ENCODE results near the gene RNPEPL1.
"Not testable (repeated sequence)": the region's sequence is repeated elsewhere in the genome, so short reads cannot be mapped to it uniquely, and the experiment has no call there.

The RNPEPL1 gene

DNA sequence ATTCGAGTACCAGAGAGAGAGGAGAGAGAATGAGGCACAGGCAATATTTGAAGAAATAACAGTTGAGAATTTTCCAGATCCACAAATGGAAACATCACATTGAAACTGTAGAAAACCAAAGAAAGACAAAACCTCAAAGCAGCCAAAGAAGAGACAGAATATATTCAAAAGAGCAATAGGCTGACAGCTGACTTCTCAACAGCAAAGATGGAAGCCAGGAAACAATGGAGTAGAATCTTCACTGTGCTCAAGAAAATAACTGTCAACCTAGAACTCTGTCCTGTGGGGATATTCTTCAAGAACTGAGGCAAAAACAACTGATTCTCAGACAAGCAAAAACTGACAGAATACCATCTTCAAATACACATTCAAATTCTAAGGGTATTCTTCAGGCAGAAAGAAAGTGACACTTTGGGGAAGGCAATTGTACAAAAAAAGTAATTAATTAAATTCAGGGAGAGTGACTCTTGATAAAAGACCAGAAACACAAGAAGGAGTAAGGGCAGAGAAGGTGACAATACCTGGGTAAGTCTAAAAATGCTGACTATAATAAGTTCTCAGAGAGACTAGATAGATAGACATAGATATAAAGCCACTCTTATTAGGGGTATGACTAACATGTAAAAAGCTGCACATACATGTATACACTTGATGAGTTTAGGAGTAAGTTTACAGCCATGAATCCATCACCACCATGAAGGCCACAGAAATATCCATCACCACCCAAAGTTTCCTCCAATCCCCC, 36.1 kb upstream of the RNPEPL1 start:
- TF ChIP-seq, protein P1, sequence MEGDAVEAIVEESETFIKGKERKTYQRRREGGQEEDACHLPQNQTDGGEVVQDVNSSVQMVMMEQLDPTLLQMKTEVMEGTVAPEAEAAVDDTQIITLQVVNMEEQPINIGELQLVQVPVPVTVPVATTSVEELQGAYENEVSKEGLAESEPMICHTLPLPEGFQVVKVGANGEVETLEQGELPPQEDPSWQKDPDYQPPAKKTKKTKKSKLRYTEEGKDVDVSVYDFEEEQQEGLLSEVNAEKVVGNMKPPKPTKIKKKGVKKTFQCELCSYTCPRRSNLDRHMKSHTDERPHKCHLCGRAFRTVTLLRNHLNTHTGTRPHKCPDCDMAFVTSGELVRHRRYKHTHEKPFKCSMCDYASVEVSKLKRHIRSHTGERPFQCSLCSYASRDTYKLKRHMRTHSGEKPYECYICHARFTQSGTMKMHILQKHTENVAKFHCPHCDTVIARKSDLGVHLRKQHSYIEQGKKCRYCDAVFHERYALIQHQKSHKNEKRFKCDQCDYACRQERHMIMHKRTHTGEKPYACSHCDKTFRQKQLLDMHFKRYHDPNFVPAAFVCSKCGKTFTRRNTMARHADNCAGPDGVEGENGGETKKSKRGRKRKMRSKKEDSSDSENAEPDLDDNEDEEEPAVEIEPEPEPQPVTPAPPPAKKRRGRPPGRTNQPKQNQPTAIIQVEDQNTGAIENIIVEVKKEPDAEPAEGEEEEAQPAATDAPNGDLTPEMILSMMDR (IDR thresholded peaks at IDR 0.05; ENCODE audit: insufficient read depth, low read length, poor library complexity, severe bottlenecking), result no peak
- no peak overlapping the region for H3K4me3 ChIP-seq (replicated peaks; ENCODE audit: low read depth, low read length)
- DNase-seq (ENCODE audit: extremely low read depth, insufficient read length), result no peak
- no peaks in the 10 kb centered on the region for H3K27me3 ChIP-seq (replicated peaks; ENCODE audit: control insufficient read depth, insufficient read depth, low read length)
- no peaks in the 10 kb centered on the region; the same call in 1 of the 2 replicates for H3K36me3 ChIP-seq (ENCODE audit: control insufficient read depth, insufficient read depth, low read length)

DNA sequence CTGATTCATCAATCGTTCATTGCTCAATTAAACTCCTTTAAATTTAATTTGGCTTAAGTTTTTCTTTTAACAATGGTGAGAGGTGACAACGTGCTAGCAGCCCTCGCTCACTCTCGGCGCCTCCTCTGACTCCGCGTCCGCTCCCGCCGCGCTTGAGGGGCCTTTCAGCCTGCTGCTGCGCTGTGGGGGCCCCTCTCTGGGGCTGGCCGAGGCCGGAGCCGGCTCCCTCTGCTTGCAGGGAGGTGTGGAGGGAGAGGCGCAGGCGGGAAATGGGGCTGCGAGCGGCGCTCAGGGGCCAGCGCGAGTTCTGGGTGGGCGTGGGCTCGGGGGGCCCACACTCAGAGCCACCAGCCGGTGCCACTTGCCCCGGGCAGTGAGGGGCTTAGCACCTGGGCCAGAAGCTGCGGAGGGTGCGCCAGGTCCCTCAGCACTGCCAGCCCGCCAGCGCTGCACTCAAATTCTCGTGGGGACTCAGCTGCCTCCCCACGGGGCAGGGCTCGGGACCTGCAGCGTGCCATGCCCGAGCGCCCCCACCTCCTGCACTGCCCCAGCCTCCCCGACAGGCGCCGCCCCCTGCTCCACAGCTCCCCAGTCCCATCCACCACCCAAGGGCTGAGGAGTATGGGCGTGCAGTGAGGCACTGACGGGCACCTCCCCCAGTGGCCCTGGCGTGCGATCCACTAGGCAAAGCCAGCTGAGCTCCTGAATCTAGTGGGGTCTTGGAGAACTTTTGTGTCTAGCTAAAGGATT, 30.1 kb upstream of the RNPEPL1 start:
- TF ChIP-seq, protein P1 (IDR thresholded peaks at IDR 0.05; ENCODE audit: insufficient read depth, low read length, poor library complexity, severe bottlenecking), result no peak
- Histone ChIP-seq H3K27me3 (replicated peaks; ENCODE audit: control insufficient read depth, insufficient read depth, low read length) (no peaks in the 10 kb centered on the region), H3K36me3 (ENCODE audit: control insufficient read depth, insufficient read depth, low read length) (peaks cover 3% of the 10 kb centered on the region), H3K4me3 (replicated peaks; ENCODE audit: low read depth, low read length) (no peak overlapping the region)
- no peak for DNase-seq (ENCODE audit: extremely low read depth, insufficient read length)

DNA sequence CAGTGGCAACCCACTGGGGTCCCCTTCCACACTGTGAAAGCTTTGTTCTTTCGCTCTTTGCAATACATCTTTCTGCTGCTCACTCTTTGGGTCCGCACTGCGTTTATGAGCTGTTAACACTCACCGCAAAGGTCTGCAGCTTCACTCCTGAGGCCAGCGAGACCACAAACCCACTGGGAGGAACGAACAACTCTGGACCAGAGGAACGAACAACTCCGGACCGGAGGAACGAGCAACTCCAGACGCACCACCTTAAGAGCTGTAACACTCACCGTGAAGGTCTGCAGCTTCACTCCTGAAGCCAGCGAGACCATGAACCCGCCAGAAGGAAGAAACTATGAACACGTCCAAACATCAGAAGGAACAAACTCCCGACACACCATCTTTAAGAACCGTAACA, 29.2 kb upstream of the RNPEPL1 start:
- H3K4me3 ChIP-seq (replicated peaks; ENCODE audit: low read depth, low read length); H3K27me3 ChIP-seq (replicated peaks; ENCODE audit: control insufficient read depth, insufficient read depth, low read length); DNase-seq (ENCODE audit: extremely low read depth, insufficient read length); H3K36me3 ChIP-seq (ENCODE audit: control insufficient read depth, insufficient read depth, low read length): not testable (repeated sequence)

DNA sequence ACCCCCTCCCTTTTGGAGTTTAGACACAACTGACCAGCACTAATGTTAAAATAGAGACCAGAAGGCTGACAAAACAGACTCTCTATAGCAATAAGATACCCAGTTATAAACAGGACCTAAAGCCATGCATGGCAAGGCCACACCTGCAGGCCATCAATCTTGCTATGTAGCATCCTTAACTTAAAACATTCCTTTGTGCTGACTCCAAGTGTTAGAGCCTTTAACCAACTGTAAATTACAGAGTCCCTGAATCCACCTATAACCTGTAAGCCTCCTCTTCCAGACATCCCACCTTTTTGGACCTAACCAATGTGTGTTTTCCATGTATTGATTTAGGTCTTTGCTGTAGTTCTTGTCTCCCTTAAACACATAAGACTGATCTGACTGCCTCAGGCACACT, 28.4 kb upstream of the RNPEPL1 start:
- TF ChIP-seq, protein P1 (IDR thresholded peaks at IDR 0.05; ENCODE audit: insufficient read depth, low read length, poor library complexity, severe bottlenecking), result no peak
- DNase-seq (ENCODE audit: extremely low read depth, insufficient read length), result no peak
- Histone ChIP-seq H3K27me3 (replicated peaks; ENCODE audit: control insufficient read depth, insufficient read depth, low read length) (no peaks in the 10 kb centered on the region), H3K4me3 (replicated peaks; ENCODE audit: low read depth, low read length) (no peak overlapping the region), H3K36me3 (ENCODE audit: control insufficient read depth, insufficient read depth, low read length) (peaks cover 3% of the 10 kb centered on the region)

DNA sequence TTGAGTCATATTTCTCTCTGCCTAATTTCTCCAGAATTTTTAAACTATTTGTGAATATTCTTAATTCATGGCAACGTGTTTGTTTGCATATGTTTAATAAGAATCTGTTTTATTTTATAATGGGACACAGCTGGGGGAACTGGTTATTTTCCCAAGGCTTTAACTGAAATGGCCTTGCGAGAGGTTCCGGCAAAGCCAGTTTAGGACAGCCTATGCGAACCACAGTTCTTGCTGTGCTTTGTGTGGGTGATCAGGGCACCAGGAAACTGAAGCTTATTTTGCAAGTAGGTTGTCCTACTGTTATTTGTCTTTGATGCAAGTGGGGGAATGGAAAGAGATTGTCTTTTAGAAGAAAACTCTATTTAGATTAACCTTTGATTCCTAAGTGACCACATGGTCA, 17.0 kb upstream of the RNPEPL1 start:
- Histone ChIP-seq H3K4me3 (replicated peaks; ENCODE audit: low read depth, low read length) (no peak overlapping the region), H3K27me3 (replicated peaks; ENCODE audit: control insufficient read depth, insufficient read depth, low read length) (no peaks in the 10 kb centered on the region), H3K36me3 (ENCODE audit: control insufficient read depth, insufficient read depth, low read length) (peaks cover 6% of the 10 kb centered on the region)
- TF ChIP-seq, protein P1 (IDR thresholded peaks at IDR 0.05; ENCODE audit: insufficient read depth, low read length, poor library complexity, severe bottlenecking), result no peak
- DNase-seq (ENCODE audit: extremely low read depth, insufficient read length), result no peak

DNA sequence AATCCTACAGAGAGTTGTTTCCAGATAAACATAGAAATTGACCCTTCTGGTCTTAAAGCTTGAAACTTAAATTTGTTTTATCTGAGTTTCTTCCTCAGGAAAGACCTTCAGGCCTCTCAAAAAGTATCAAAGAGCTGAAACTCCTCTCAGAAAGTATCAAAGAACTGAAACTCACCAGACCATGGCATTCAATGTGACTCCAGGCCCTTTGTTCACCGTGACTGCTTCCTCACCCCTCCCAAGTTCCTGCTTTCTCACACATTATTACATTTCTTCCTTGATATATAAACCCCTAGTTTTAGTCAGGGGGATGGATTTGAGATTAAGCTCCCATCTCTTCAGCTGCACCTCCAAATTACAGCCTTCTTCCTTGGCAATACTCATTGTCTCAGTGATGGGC, 16.5 kb upstream of the RNPEPL1 start:
- TF ChIP-seq, protein P1 (IDR thresholded peaks at IDR 0.05; ENCODE audit: insufficient read depth, low read length, poor library complexity, severe bottlenecking), result no peak
- Histone ChIP-seq H3K36me3 (ENCODE audit: control insufficient read depth, insufficient read depth, low read length) (peaks cover 6% of the 10 kb centered on the region), H3K4me3 (replicated peaks; ENCODE audit: low read depth, low read length) (no peak overlapping the region), H3K27me3 (replicated peaks; ENCODE audit: control insufficient read depth, insufficient read depth, low read length) (no peaks in the 10 kb centered on the region)
- no peak for DNase-seq (ENCODE audit: extremely low read depth, insufficient read length)

Data from GM06990 (cell line).